Stimulated activated CD4-positive, alpha-beta T cell treated with anti-CD3 and anti-CD28 coated beads, Interleukin-15, amount 100 ng/mL, for 1 hour (primary cell): ENCODE data around the gene STAG1.
"Not testable (repeated sequence)": the region's sequence is repeated elsewhere in the genome, so short reads cannot be mapped to it uniquely, and the experiment has no call there.

ENCODE experiments used
- DNase-seq, 2 donors: peaks; one replicate each; pipeline ENCODE4 v3.0.0-alpha.2; 2020; ENCODE audit warnings: low read depth in 1 of 2, low spot score in 1 of 2

The STAG1 gene

DNA sequence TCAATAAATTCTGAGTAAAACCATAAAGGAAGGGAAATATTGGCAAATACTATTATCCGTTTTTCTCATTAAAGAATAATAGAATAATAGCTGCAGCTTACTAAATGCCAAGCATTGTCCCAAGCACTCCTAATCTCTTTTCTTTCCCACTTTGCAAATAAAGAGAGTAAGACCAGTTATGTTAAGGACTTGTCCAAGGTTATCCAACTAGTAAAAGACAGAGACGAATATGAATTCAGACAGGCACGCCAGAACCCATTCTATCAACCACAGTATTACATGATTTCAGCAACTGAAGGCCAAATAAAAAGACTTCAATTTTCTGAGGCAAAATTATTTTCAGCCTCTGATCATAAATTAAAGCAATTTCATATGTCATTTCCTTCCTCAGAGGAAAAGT lies 235.5 kb downstream of the STAG1 start:
- no peak for DNase-seq

- DNase-seq = no peak
These were observed 236.1 kb downstream of the STAG1 start for GRCh38 chr3:136516095-136516494.

DNA sequence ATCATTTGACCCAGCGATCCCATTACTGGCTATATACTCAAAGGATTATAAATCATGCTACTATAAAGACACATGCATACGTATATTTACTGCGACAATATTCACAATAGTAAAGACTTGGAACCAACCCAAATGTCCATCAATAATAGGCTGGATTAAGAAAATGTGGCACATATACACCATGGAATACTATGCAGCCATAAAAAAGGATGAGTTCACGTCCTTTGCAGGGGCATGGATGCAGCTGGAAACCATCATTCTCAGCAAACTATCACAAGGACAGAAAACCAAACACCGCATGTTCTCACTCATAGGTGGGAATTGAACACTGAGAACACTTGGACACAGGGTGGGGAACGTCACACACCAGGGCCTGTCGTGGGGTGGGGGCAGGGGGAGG lies 237.6 kb downstream of the STAG1 start:
- DNase-seq = not testable (repeated sequence)

DNA sequence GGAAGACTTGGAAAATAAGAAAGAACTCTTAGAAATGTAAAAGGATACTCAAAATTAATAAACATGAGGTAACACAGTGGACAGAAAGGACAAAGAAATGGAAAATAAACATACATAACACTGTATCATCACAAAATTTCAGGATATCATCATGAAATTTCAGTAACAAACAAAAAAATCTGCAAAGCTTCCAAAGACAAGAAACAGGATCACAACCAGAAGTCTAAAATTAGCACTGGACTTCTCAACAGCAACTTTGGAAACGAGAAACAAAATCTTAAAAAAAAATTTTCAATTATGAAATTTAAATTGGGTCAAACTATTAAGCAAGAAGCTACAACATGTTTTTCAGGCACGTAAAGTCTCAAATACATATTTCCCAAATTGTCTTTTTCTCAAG lies 238.8 kb downstream of the STAG1 start:
- DNase-seq = no peak

GRCh38 chr3:136512381-136512780 lies 239.8 kb downstream of the STAG1 start:
- DNase-seq = no peak

- no peak for DNase-seq
These were observed 246.5 kb downstream of the STAG1 start for GRCh38 chr3:136505676-136506075.

- DNase-seq = no peak
These were observed 249.1 kb downstream of the STAG1 start for GRCh38 chr3:136503056-136503455.

GRCh38 chr3:136498919-136499447 lies 253.2 kb downstream of the STAG1 start:
- DNase-seq = no peak

DNA sequence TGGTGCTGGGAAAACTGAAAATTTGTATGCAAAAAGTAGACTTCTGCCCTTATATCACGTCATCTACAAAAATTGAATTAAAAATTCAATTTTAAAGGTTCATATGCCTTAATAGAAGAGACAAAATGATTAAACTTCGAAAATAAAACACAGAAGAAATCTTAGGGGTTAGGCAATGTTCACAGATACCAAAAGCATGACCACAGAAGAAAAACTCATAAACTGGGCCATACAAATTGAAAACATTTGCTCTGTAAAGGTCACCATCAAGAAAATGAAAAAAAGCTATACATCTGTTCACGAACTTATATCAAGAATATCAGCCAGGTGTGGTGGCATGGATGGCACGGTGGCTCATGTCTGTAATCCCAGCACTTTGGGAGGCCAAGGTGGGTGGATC lies 257.0 kb downstream of the STAG1 start:
- DNase-seq = no peak

- no peak for DNase-seq
These were observed 261.4 kb downstream of the STAG1 start for GRCh38 chr3:136490646-136491405.

- no peak for DNase-seq
These were observed 266.4 kb downstream of the STAG1 start for GRCh38 chr3:136485777-136486176.

DNA sequence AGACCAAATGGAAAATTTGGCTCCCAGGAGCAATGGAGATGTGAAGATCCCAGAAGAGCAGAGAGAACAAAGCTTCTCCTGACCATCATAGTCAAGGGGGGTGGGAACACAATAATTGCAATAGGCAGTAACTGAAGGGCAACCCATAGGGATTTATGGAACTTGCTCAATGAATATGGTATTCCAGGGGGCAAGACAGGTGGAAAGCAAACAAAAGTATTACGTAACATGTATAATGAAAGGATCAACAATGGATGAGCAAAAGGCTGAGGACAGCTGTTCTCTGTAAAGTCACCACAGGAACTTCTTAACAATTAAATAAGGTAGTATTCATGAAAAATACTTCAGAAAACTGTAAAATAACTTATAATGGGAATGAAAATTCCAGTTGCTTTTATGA lies 275.9 kb downstream of the STAG1 start:
- DNase-seq = no peak

DNA sequence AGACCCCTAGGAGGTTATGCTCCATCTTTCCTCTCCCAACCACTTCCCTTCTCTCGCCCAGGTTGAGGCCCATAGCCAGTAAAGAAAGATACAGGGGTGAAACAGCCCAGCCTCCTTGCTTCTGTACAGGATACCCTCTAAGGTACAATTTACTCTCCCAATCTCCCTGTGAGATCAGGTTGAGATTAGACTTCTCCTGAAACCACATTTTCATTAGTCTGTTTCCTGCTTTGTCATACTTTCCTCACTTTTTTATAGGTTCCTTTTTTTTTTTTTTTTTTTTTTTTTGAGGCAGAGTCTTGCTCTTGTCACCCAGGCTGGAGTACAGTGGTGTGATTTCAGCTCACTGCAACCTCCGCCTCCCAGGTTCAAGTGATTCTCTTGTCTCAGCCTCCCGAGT lies 277.3 kb downstream of the STAG1 start:
- DNase-seq = not testable (repeated sequence)

DNA sequence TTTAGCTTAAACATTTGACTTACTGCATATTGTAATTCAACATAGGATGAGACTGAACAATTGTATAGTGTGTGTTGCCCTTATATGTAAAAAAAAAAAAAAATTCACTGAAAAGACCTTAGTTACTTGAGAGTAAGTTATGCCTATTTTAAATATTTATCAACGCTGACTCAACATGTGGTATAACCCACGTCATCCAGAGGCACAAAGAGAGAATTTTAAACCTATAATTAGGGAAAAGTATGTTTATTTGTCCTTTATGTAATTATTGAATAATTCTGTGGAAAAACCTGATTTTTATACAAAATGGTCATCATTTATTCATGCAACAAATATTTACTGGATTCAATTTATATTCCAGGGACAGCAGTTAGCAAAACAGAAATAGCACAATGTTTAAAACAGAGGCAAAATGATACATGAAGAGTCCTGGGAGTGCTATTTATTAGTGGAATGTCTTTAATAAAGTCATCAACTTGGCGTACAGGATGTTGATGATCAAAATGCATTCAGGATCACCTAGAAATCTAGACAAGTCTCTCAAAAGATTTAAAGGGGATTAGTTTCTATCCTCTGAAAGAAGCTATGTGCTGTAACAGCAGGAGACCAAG lies 278.4 kb downstream of the STAG1 start:
- no peak for DNase-seq

GRCh38 chr3:136465296-136465695 lies 286.9 kb downstream of the STAG1 start:
- DNase-seq = no peak

DNA sequence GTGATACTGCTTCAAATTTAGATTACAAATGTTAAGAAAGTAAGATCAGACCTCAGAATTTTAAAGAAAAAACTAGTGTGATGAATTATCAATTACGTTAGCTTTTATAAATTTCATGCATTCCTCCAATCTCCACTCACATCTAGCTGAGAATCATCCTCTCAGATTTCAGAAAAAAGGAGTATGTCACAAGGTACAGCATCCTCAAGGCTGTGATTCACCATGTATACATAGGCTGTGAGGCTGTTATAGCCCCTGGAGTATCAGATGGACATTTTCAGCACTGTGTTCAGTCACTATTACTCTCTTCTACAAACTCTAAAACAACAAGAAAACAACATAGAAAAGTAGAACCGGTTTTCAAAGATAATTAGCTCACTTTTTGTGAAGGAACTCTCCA lies 287.7 kb downstream of the STAG1 start:
- no peak for DNase-seq

DNA sequence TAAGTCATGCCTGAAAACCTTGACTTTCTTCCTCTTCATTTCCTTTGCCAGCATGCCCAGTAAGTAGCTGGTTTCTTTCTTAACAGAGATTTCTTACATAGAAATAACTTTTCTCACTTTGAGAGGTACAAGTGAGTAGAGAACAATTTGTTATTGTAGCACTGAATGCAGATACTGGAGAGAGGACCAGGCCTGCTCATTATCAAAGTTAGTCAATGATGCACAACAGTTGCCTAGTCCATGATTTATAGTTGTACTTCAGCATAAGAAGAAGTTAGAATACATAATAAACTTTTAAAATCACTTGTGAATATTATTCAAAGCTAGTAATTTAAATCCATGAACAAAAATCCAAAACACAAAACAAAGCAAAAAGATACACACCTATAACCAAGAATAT lies 289.0 kb downstream of the STAG1 start:
- DNase-seq = no peak

GRCh38 chr3:136457793-136458192 lies 294.4 kb downstream of the STAG1 start:
- DNase-seq = no peak

DNA sequence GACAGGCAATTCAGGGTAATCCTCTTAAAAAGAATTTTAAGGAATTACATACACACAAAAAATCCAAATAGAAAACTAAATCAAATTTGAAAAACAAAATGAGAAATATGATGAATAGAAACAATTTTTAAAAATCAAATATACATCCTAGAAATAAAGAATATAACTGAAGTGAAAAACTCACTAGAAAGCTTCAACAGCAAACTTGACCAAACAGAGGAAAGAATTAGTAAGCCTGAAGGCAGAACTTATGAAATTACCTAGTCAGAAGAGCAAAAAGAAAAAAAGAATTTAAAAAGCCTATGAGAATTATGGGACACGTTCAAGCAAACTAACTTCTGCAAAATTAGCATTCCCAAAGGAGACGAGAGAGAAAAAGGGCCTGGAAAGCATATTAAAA lies 296.0 kb downstream of the STAG1 start:
- DNase-seq = no peak

DNA sequence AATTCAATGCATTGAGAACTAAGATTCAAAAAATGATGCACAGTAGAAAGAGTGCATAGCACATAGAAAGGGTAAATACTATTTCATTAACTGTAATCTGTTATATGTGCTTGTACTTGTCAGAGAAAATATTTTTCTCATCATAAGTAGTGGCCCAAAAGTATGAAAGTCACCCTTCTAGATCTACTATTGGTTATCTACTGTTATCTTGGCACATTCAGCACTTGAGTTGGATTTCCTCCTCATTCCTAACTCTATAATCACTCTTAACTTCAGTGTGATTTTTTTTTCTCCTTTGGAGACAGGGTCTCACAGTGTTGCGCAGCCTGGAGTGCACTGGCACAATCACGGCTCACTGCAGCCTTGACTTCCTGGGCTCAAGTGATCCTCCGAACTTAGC lies 307.6 kb downstream of the STAG1 start:
- DNase-seq = no peak

GRCh38 chr3:136437043-136437442 lies 315.1 kb downstream of the STAG1 start:
- DNase-seq = no peak

GRCh38 chr3:136434429-136434828 lies 317.7 kb downstream of the STAG1 start:
- no peak for DNase-seq

- DNase-seq = no peak
These were observed 319.5 kb downstream of the STAG1 start for GRCh38 chr3:136432685-136433084.
